OCI-LY1 (cell line): ENCODE data around the gene TOP3B.

Experiments used
- H2AFZ ChIP-seq: fragments of 200-600 bp; sonication (generic), shearing (Covaris generic); 2 replicates; pipeline ENCODE4 v1.6.0; 2014; ENCODE audit warnings: antibody characterized with exemption, mild to moderate bottlenecking, low read length
- H3F3A ChIP-seq: fragments of 200-600 bp; sonication (generic), shearing (Covaris generic); 2 replicates; pipeline ENCODE4 v1.6.0; 2014; ENCODE audit warnings: mild to moderate bottlenecking, antibody characterized with exemption, low read length, moderate library complexity; ENCODE audit not compliant: insufficient read depth
- H3K27ac ChIP-seq: fragments of 200-600 bp; sonication (generic); 2 replicates; pipeline ENCODE4 v1.5.1; 2014; ENCODE audit warnings: low read length, mixed run types, mild to moderate bottlenecking, low read depth; ENCODE audit not compliant: poor library complexity, severe bottlenecking
- H3K27me3 ChIP-seq: fragments of 200-600 bp; sonication (generic); 2 replicates; pipeline ENCODE4 v1.6.0; 2014; ENCODE audit warnings: antibody characterized with exemption, mild to moderate bottlenecking, low read length, moderate library complexity; ENCODE audit not compliant: insufficient read depth
- H3K36me3 ChIP-seq: fragments of 200-600 bp; sonication (generic); 2 replicates; pipeline ENCODE4 v1.6.1; 2014; ENCODE audit warnings: mild to moderate bottlenecking, antibody characterized with exemption, low read length, moderate library complexity, mixed read lengths; ENCODE audit not compliant: insufficient read depth
- H3K4me1 ChIP-seq: fragments of 200-600 bp; sonication (generic); 2 replicates; pipeline ENCODE4 v1.5.1; 2014; ENCODE audit warnings: mild to moderate bottlenecking, low read length, moderate library complexity; ENCODE audit not compliant: insufficient read depth, severe bottlenecking
- H3K4me2 ChIP-seq: fragments of 200-600 bp; sonication (generic), shearing (Covaris generic); 2 replicates; pipeline ENCODE4 v1.6.1; 2014; ENCODE audit warnings: low read length
- H3K4me3 ChIP-seq: fragments of 200-600 bp; sonication (generic); 2 replicates; pipeline ENCODE4 v1.5.1; 2014; ENCODE audit warnings: low read length, low read depth, mild to moderate bottlenecking, mixed read lengths; ENCODE audit not compliant: poor library complexity, severe bottlenecking
- H3K79me2 ChIP-seq: fragments of 200-600 bp; shearing (Covaris generic); 2 replicates; pipeline ENCODE4 v1.6.1; 2016; ENCODE audit warnings: mixed run types, low read length, mixed read lengths; ENCODE audit not compliant: insufficient read depth
- H3K9ac ChIP-seq: fragments of 200-600 bp; sonication (generic), shearing (Covaris generic); 2 replicates; pipeline ENCODE4 v1.6.1; 2014; ENCODE audit warnings: mild to moderate bottlenecking, low read length, mixed read lengths
- H3K9me2 ChIP-seq: fragments of 200-600 bp; sonication (generic), shearing (Covaris generic); 2 replicates; pipeline ENCODE4 v1.6.1; 2014; ENCODE audit warnings: low read depth, mild to moderate bottlenecking, low read length, mixed read lengths
- H3K9me3 ChIP-seq: fragments of 200-600 bp; shearing (Covaris generic); 2 replicates; pipeline ENCODE4 v1.6.1; 2014; ENCODE audit warnings: low read length, mixed read lengths
- H4K20me1 ChIP-seq: fragments of 200-600 bp; sonication (generic), shearing (Covaris generic); 2 replicates; pipeline ENCODE4 v1.6.0; 2016; ENCODE audit warnings: mild to moderate bottlenecking, low read length; ENCODE audit not compliant: insufficient read depth
- CTCF ChIP-seq: fragments of 200-600 bp; sonication (generic), shearing (Covaris generic); IDR thresholded peaks from 2 replicates; pipeline ENCODE4 v1.5.1; 2017; ENCODE audit warnings: mild to moderate bottlenecking, antibody characterized with exemption, low read length, moderate library complexity, mixed read lengths
- EZH2 ChIP-seq: fragments of 200-600 bp; sonication (generic), shearing (Covaris generic); IDR thresholded peaks from 2 replicates; pipeline ENCODE4 v1.8.0; 2017; ENCODE audit warnings: borderline replicate concordance, mixed run types, mild to moderate bottlenecking, antibody characterized with exemption, low read length, moderate library complexity, mixed read lengths

TOP3B gene

GRCh38 chr22:21970800-21971617 lies 11.6 kb downstream of the TOP3B start:
- no peak overlapping the region for H3K27ac ChIP-seq
- H3K4me2 ChIP-seq, result no peak overlapping the region
- H3K4me1 ChIP-seq, result no peaks in the 10 kb centered on the region
- H3K27me3 ChIP-seq, result no peaks in the 10 kb centered on the region
- peaks cover 94% of the 10 kb centered on the region for H3K36me3 ChIP-seq
- H3K9ac ChIP-seq, result no peak overlapping the region
- no peak overlapping the region for H3K4me3 ChIP-seq
- no peak for TF ChIP-seq EZH2
- TF ChIP-seq CTCF, result no peak
- no peak overlapping the region for H2AFZ ChIP-seq
- no peaks in the 10 kb centered on the region for H3F3A ChIP-seq
- H4K20me1 ChIP-seq, result no peaks in the 10 kb centered on the region
- no peaks in the 10 kb centered on the region for H3K9me3 ChIP-seq
- no peaks in the 10 kb centered on the region for H3K9me2 ChIP-seq
- no peaks in the 10 kb centered on the region for H3K79me2 ChIP-seq

DNA sequence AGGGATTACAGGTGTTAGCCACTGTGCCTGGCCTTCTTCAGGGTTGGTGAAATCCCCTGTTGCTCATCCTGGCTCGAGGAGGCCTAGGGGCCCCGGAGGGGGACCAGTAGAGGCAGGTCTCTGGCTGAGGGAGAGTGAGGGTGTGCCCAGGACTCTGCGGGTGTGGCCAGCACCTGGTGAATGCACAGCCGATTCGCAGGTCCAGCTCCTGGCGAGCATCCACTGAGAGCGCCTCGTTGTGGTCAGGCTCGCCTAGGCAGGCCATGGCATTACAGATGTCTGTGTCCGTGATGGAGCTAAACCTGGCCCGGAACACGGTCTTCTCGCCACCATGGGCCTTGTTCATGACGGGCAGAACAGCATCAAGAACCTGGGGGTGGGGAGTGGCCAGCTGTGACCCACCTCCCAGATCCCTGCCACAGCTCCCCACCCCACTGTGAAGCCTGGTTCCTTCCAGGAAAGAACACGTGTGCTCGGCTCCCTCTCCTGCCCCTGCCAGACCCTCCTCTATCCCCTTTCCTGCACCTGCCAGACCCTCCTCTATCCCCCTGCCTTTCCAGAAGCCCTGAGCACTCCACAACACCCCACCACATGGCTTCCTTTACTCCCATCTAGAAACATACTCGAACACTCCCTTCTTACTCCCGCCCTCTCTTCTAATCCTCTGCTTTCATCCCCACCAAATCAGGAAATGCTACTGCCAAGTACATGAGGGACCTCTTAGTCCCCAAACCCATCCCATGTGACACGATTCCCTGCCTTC lies 12.4 kb downstream of the TOP3B start:
- H3K79me2 ChIP-seq, result no peaks in the 10 kb centered on the region
- H3K4me1 ChIP-seq, result no peaks in the 10 kb centered on the region
- no peaks in the 10 kb centered on the region for H3K9me3 ChIP-seq
- no peak overlapping the region for H3K27ac ChIP-seq
- no peaks in the 10 kb centered on the region for H3K9me2 ChIP-seq
- H3F3A ChIP-seq, result no peaks in the 10 kb centered on the region
- H2AFZ ChIP-seq, result no peak overlapping the region
- no peak overlapping the region for H3K9ac ChIP-seq
- no peaks in the 10 kb centered on the region for H4K20me1 ChIP-seq
- no peak overlapping the region for H3K4me3 ChIP-seq
- peaks cover 94% of the 10 kb centered on the region for H3K36me3 ChIP-seq
- H3K27me3 ChIP-seq, result no peaks in the 10 kb centered on the region
- TF ChIP-seq CTCF (no peak), EZH2 (no peak)
- H3K4me2 ChIP-seq, result no peak overlapping the region

DNA sequence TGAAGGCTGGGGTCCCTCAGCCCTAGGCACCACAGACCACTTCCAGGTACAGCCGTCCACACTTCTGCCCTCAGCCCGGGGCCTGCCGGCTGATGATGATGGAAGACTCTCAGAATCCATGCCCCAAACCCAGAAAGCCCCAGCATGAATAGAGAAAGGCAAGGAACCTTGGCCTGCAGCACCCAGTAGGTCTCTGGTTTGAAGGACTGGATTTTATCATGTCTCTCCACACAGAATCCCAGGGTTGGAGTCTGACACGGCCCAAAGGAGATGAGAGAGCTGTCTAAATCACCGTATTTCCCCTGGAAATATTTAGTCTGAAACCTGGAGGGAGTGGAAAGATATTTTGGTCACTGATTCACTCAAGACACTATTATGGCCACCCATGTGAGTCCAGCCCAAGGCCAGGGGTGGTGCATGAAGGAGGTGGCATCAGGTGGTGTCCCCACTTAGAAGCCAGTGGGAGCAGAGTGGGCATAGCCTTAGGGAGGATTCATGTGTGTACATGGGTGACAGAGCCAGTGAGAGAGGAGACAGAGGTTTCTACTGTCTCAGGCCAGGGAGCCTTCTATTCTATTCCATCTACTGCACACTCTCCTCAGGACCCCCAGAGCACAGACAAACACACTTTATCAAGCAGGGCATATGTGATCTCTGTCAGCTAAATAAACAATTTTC lies 14.0 kb downstream of the TOP3B start:
- Histone ChIP-seq H3K4me3 (no peak overlapping the region), H3K27ac (no peak overlapping the region), H3K36me3 (peaks cover 94% of the 10 kb centered on the region), H4K20me1 (no peaks in the 10 kb centered on the region), H3K27me3 (no peaks in the 10 kb centered on the region), H3K79me2 (no peaks in the 10 kb centered on the region), H2AFZ (no peak overlapping the region), H3K9me2 (no peaks in the 10 kb centered on the region), H3K4me2 (no peak overlapping the region), H3F3A (no peaks in the 10 kb centered on the region), H3K9ac (no peak overlapping the region), H3K9me3 (no peaks in the 10 kb centered on the region), H3K4me1 (no peaks in the 10 kb centered on the region)
- TF ChIP-seq EZH2 (no peak), CTCF (no peak)
